ENCODE measurements around the gene UBN2.

DNA sequence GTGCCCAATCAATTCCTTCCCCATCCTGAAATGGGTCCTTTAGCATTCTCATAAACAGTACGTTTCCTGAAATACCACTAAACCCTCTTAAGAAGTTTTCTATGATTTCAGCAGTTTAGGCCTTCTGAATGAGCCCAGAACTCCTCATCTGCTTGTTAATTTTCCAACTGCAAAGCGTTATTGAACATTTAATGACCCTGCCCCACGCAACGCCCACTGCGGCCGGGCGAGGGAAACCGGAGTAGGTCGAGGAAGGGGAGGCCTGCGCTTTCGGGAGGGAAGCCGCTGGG is 608 bp upstream of the UBN2 start:
- TF ChIP-seq POLR2A (IDR thresholded peaks at IDR 0.05) = no peak
- TF ChIP-seq, protein P1, sequence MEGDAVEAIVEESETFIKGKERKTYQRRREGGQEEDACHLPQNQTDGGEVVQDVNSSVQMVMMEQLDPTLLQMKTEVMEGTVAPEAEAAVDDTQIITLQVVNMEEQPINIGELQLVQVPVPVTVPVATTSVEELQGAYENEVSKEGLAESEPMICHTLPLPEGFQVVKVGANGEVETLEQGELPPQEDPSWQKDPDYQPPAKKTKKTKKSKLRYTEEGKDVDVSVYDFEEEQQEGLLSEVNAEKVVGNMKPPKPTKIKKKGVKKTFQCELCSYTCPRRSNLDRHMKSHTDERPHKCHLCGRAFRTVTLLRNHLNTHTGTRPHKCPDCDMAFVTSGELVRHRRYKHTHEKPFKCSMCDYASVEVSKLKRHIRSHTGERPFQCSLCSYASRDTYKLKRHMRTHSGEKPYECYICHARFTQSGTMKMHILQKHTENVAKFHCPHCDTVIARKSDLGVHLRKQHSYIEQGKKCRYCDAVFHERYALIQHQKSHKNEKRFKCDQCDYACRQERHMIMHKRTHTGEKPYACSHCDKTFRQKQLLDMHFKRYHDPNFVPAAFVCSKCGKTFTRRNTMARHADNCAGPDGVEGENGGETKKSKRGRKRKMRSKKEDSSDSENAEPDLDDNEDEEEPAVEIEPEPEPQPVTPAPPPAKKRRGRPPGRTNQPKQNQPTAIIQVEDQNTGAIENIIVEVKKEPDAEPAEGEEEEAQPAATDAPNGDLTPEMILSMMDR (IDR thresholded peaks at IDR 0.05) = no peak

Measured in esophagus squamous epithelium (tissue), 4 donors.